Fibroblast of mammary gland (primary cell): ENCODE results near the gene TBC1D21.

ENCODE experiments used
- DNase-seq: peaks from one replicate; pipeline ENCODE4 v3.0.0-alpha.2; 2010; ENCODE audit warnings: low read depth
- H3K4me3 ChIP-seq: 2 replicates; pipeline ENCODE4 v1.5.1; 2011; ENCODE audit warnings: low read depth, mild to moderate bottlenecking, low read length, moderate library complexity; ENCODE audit not compliant: control insufficient read depth
- TF ChIP-seq, protein P1 (sequence below): conservative IDR thresholded peaks from 2 replicates; pipeline ENCODE4 v1.5.1; 2011; ENCODE audit warnings: low read depth, low read length, inconsistent platforms; ENCODE audit not compliant: control insufficient read depth, insufficient read depth

TBC1D21 gene

DNA sequence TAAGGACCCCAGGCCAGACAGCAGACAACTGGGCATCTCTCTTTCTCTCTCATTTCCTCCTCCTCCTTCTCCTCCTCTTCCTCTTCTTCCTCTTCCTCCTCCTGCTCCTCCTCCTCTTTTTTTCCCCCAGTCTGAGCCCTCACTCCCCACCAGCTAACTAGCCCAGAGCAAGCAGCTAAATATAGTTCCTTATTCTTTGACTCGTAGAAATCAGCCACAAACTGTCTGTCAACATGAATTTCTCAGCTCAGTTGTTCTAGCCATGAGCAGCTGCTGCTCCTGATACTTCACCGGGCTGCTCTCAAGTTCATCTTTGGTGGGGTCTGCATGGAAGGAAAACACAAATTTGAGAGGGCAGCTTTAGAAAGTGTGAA is 33.7 kb downstream of the TBC1D21 start:
- no peak overlapping the region for H3K4me3 ChIP-seq
- TF ChIP-seq, protein P1, sequence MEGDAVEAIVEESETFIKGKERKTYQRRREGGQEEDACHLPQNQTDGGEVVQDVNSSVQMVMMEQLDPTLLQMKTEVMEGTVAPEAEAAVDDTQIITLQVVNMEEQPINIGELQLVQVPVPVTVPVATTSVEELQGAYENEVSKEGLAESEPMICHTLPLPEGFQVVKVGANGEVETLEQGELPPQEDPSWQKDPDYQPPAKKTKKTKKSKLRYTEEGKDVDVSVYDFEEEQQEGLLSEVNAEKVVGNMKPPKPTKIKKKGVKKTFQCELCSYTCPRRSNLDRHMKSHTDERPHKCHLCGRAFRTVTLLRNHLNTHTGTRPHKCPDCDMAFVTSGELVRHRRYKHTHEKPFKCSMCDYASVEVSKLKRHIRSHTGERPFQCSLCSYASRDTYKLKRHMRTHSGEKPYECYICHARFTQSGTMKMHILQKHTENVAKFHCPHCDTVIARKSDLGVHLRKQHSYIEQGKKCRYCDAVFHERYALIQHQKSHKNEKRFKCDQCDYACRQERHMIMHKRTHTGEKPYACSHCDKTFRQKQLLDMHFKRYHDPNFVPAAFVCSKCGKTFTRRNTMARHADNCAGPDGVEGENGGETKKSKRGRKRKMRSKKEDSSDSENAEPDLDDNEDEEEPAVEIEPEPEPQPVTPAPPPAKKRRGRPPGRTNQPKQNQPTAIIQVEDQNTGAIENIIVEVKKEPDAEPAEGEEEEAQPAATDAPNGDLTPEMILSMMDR: no peak
- no peak for DNase-seq

DNA sequence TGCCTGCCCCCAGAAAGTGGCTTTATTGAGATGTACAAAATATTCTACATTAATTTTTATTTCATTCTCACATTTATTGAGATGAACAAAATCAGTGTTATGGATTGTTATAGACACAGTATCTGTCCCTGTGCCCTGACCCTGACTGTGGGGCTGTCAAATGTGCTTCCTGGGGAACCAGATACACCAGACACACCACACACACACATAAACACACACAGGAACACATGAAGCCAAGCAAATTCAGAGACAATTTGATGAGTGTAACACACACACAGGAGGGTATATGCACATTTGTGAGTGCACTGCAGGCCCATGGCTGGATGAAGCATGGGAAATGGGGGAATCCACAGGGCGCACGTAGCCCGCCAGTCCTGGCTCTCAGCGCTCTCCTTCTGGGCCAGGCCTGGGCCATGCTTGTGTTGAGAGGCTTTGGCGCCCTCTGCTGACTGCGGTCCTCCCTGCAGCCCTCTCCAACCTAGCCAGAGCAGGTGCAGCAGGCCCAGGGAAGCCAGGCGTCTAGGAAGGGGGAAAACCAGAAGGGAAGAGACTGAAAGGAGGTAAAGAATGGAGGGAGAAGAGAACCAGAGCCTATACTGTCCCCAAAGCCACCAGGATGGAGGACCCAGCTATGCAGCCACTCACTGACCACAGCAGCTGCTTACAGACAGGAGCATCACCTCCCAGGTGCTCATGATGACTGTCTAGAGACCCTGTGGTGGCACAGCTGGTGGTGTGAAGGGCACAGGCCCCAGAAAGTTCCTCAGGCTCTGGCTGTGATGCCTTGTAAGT is 34.9 kb downstream of the TBC1D21 start:
- H3K4me3 ChIP-seq: no peak overlapping the region
- TF ChIP-seq, protein P1: peak; percentile 91
- peak; percentile 70 for DNase-seq

DNA sequence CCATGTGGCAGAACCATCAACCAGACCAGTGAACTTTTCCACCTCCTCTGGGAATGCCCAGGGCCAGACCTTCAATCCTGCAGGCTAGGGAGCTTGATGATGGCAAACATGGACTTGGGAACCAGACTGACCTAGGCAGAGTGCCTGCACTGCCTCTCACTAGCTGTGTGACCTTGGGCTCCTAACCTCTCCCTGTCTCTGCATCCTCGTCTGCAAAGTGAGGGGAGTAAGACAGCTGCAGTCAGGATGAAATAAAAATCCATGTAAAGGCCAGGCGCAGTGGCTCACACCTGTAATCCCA is 35.4 kb downstream of the TBC1D21 start:
- DNase-seq: no peak
- TF ChIP-seq, protein P1: no peak

DNA sequence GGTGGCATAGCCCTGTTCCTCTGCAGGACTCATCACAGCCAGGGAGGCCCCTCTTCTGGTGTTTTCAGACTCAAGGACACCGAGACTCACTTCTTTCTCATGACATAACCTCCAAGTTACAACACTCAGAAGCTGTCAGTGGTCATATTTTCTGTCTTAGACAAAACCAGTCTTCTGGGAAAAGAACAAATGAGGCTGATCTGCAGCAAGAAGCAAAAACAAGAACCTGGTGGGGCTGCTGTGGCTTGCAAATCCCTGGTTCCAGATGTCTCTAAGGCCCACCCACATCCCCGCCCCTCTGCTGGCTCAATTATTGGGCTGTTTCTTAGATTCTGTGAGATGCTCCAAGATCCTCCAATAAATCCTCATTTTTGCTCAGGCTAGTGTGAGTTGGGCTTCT is 36.3 kb downstream of the TBC1D21 start:
- TF ChIP-seq, protein P1: no peak
- no peak for DNase-seq
- no peak overlapping the region for H3K4me3 ChIP-seq

More for the DNA sequence above, 35.4 kb downstream of the TBC1D21 start:
- no peak overlapping the region for H3K4me3 ChIP-seq

DNA sequence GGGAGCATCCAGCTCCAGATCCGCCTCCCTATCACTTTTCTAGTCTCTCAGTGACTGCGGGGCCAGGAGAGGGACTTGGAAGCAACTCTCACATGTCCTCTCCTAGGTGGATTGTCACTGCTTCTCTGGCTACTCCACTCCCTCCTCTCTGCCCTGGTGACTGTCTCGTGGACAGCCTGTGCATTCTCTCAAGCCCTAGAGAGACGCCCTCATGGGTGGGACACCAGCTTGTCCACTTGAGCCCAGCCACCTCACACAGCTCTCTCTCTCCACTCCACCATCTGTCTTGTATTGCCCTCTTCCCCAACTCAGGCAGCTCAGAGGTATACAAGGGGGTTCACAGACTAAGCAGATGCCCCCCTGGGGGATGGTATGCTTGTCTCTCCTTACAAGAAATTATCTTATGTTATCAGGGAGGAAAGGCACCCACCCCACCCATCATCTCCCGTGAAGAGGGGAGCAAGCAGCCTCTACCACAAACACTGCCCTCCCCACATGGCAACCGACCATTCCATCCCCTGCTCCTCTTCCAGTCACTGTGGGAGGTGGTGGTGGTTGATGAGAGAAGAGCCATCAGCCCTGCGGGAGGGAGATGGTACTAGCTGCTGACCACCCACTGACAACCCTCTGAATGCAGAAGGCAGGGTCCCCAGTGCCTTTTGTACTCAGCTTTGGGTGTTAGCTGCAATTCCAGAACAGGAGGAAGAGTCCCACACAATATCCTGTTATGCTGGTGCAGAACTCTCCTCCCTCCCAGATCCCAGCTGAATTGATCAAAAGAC is 37.3 kb downstream of the TBC1D21 start:
- TF ChIP-seq, protein P1: no peak
- H3K4me3 ChIP-seq: no peak overlapping the region
- DNase-seq: no peak

DNA sequence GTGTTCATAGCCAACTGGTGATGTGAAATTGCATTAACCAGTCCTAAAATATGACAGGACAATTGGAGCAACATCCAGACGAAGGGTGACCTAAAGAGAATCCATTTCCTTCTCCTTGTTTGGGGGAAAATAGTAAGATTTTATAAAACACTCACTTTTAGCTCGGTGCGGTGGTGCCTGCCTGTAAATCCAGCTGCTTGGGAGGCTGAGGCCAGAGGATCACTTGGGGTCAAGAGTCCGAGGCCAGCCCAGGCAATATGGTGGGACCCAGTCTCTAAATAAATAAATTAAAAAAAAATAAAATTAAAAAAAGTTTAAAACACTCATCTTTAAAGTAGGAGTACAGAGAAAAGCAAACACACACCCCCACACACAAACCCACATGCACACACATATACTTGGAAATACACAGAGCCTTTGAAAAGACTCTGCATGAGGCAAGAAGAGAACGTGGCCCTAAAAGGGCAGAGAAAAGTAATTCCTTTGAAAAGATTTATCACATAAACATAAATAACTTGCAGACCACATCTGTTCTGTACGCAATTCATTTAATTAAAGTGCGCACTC is 38.7 kb downstream of the TBC1D21 start:
- no peak for DNase-seq
- no peak overlapping the region for H3K4me3 ChIP-seq
- TF ChIP-seq, protein P1: no peak
